HepG2 (cell line): ENCODE data around the gene USP32. TPM values are rescaled to one million over a fixed set of nuclear protein-coding genes. Genes with fewer than 3 reads are reported as not detected.

Experiments used
- ATAC-seq: fragments of 200-7000 bp; cut with Tn5 transposase; 3 replicates; pipeline ENCODE4 v1.9.1; 2020; ENCODE audit warnings: mild to moderate bottlenecking, moderate library complexity
- BruUV-seq: library from RNA; stranded (reverse); fragments of 400-500 nt; replicated peaks from 2 replicates; lab custom pipeline; 2021; lab: Mats Ljungman, UMichigan
- CTCF ChIA-PET: fragments of 300-600 bp; formaldehyde crosslinking; extraction: SDS; loops from one replicate; lab custom pipeline; 2021; ENCODE audit warnings: low total read pairs, inconsistent platforms, low intra/inter-chr PET ratio; lab: Yijun Ruan, JAX
- POLR2A ChIA-PET: fragments of 350-600 bp; sonication (Branson Sonifier 250); formaldehyde crosslinking; loops from one replicate; lab custom pipeline; 2020; ENCODE audit warnings: antibody characterized with exemption, inconsistent platforms; lab: Yijun Ruan, JAX
- DNase-seq: peaks from one replicate; pipeline ENCODE4 v3.0.0-alpha.2; 2015; ENCODE audit warnings: low spot score
- FAIRE-seq: peaks from 3 replicates; lab custom pipeline; 2011; peaks lifted over from hg19 to GRCh38; lab: Jason Lieb, UNC
- H2AFZ ChIP-seq: one replicate; pipeline ENCODE4 v1.6.1; 2011; ENCODE audit warnings: low read length, inconsistent platforms
- H3K27ac ChIP-seq: fragments of 300-600 bp; 3 replicates; pipeline ENCODE4 v1.8.0; 2011; ENCODE audit warnings: mixed run types, mild to moderate bottlenecking, mixed read lengths, low read length, inconsistent platforms; ENCODE audit not compliant: insufficient read depth; ENCODE audit errors: extremely low read length
- H3K27me3 ChIP-seq, 2 experiments: fragments of 200-600 bp in 1 of 2; 2 replicates in 1 of 2; 3 replicates in 1 of 2; pipeline versions ENCODE4 v1.6.0 to v1.8.0; 2011; ENCODE audit warnings: low read length in 2 of 2, mild to moderate bottlenecking in 2 of 2, moderate library complexity in 2 of 2, inconsistent platforms in 1 of 2; ENCODE audit not compliant: insufficient read depth in 2 of 2, control insufficient read depth in 1 of 2
- H3K36me3 ChIP-seq, 2 experiments: fragments of 200-600 bp in 1 of 2; replicated peaks in 1 of 2; 2 replicates in 1 of 2; 3 replicates in 1 of 2; pipeline versions ENCODE4 v1.5.1 to v1.8.0; 2011; ENCODE audit warnings: low read length in 2 of 2, inconsistent platforms in 1 of 2; ENCODE audit not compliant: insufficient read depth in 2 of 2, control insufficient read depth in 1 of 2
- H3K4me1 ChIP-seq: 2 replicates; pipeline ENCODE4 v1.5.1; 2012; ENCODE audit warnings: low read length, inconsistent platforms; ENCODE audit not compliant: insufficient read depth
- H3K4me2 ChIP-seq: 2 replicates; pipeline ENCODE4 v1.6.0; 2011; ENCODE audit warnings: low read depth, low read length, inconsistent platforms
- H3K4me3 ChIP-seq, 3 experiments: fragments of 200-600 bp in 1 of 3; sonication (generic), shearing (Covaris generic) in 1 of 3; replicated peaks in 1 of 3; 2 replicates each; pipeline ENCODE4 v1.5.1; 2011 to 2016; ENCODE audit warnings: low read length in 3 of 3, inconsistent platforms in 2 of 3, low read depth in 2 of 3, mild to moderate bottlenecking in 2 of 3, control low read depth in 1 of 3, mixed read lengths in 1 of 3; ENCODE audit not compliant: insufficient read depth in 1 of 3
- H3K79me2 ChIP-seq: one replicate; pipeline ENCODE4 v1.6.1; 2011; ENCODE audit warnings: low read length, inconsistent platforms; ENCODE audit not compliant: insufficient read depth
- H3K9ac ChIP-seq: 2 replicates; pipeline ENCODE4 v1.6.0; 2011; ENCODE audit warnings: mild to moderate bottlenecking, low read depth, low read length, inconsistent platforms; ENCODE audit not compliant: insufficient read depth
- H3K9me3 ChIP-seq: 2 replicates; pipeline ENCODE4 v1.5.1; 2012; ENCODE audit warnings: mild to moderate bottlenecking, low read length
- H4K20me1 ChIP-seq: 2 replicates; pipeline ENCODE4 v1.6.0; 2011; ENCODE audit warnings: inconsistent platforms, mild to moderate bottlenecking, low read length, moderate library complexity; ENCODE audit not compliant: insufficient read depth
- DNMT1 ChIP-seq: sonication (generic); formaldehyde crosslinking; IDR thresholded peaks from 2 replicates; pipeline ENCODE4 v1.5.1; 2020; ENCODE audit warnings: mild to moderate bottlenecking, missing genetic modification reagents
- THRA ChIP-seq: sonication (generic); formaldehyde crosslinking; IDR thresholded peaks from 2 replicates; pipeline ENCODE4 v1.4.0; 2020; ENCODE audit warnings: missing genetic modification reagents, borderline replicate concordance
- TOE1 ChIP-seq: sonication (generic); formaldehyde crosslinking; IDR thresholded peaks from 2 replicates; pipeline ENCODE4 v1.4.0; 2020; ENCODE audit warnings: mild to moderate bottlenecking, missing genetic modification reagents
- TRIM24 ChIP-seq: sonication (generic); formaldehyde crosslinking; IDR thresholded peaks from 2 replicates; pipeline ENCODE4 v1.8.0; 2022; ENCODE audit warnings: mild to moderate bottlenecking, missing genetic modification reagents
- ZNF512 ChIP-seq: sonication (generic); formaldehyde crosslinking; IDR thresholded peaks from 2 replicates; pipeline ENCODE4 v1.4.0; 2020; ENCODE audit warnings: mild to moderate bottlenecking, missing genetic modification reagents
- ZNF552 ChIP-seq: sonication (generic); formaldehyde crosslinking; IDR thresholded peaks from 2 replicates; pipeline ENCODE4 v1.9.0; 2022; ENCODE audit warnings: missing genetic modification reagents, mild to moderate bottlenecking, borderline replicate concordance
- ZSCAN12 ChIP-seq: sonication (generic); formaldehyde crosslinking; IDR thresholded peaks from 2 replicates; pipeline ENCODE4 v1.9.0; 2021; ENCODE audit warnings: mild to moderate bottlenecking, missing genetic modification reagents
- WGBS: methylation state at CpG from one replicate; pipeline ENCODE4 v1.1.6; 2017; ENCODE audit warnings: low lambda C conversion rate; 5-methylcytosine and 5-hydroxymethylcytosine counted together
- in situ Hi-C: cut with HindIII; loops from 2 replicates; pipeline ENCODE4 v1.10.0; 2017; ENCODE audit warnings: low pct_unique_long_range_greater_than_20kb; ENCODE audit not compliant: extremely low pct_ligation_motif_present
- intact Hi-C: fragments of 100-400 bp; cut with micrococcal nuclease; formaldehyde crosslinking; loops from one replicate; pipeline ENCODE4 v1.10.0; 2022; ENCODE audit not compliant: unreplicated experiment
- polyA plus RNA-seq, 8 experiments: library from polyadenylated mRNA; depleted of rRNA in 3 of 8; stranded (reverse) in 7 of 8; unstranded in 1 of 8; fragments of >200 nt; fragmentation: Illumina TruSeq in 4 of 8; extraction: Trizol in 4 of 8; gene quantifications; 2 replicates each; pipeline versions ENCODE4 v1.2.1 to v1.2.3, GENCODE V29; 2011 to 2016; ENCODE audit warnings: low read depth in 4 of 8, missing spikeins in 1 of 8, mixed read lengths in 1 of 8; ENCODE audit not compliant: insufficient read depth in 1 of 8
- total RNA-seq, 5 experiments: library from RNA; depleted of rRNA; stranded (reverse); fragments of >200 nt; fragmentation: Illumina TruSeq; extraction: Trizol; gene quantifications; 2 replicates each; pipeline ENCODE4 v1.2.3, GENCODE V29; 2016; ENCODE audit warnings: low read depth in 1 of 5

Gene USP32
- total and polyA plus RNA-seq, 2 of the 13 experiments (the other 11 are each of a cell fraction or from before 2014, with no cell fraction given), result 24.9 to 39.9 TPM

GRCh38 chr17:60300949-60301348, 91.0 kb downstream of the USP32 start (continued):
- TF ChIP-seq ZNF512, result no peak
- no peak for TF ChIP-seq ZSCAN12 (CRISPR knock-in tag)

GRCh38 chr17:60300011-60300410, 91.9 kb downstream of the USP32 start:
- Histone ChIP-seq H2AFZ (no peak overlapping the region), H3K9me3 (no peaks in the 10 kb centered on the region), H3K36me3 (peaks cover 2 to 5% of the 10 kb centered on the region in 2 experiments; a peak in 2 of 5 replicates), H3K4me1 (peaks cover 10% of the 10 kb centered on the region; the same call in 1 of the 2 replicates), H4K20me1 (no peaks in the 10 kb centered on the region), H3K9ac (no peak overlapping the region), H3K4me3 (no peak overlapping the region), H3K27me3 (no peaks in the 10 kb centered on the region), H3K4me2 (no peak overlapping the region), H3K27ac (no peak overlapping the region), H3K79me2 (peaks cover 9% of the 10 kb centered on the region)
- TF ChIP-seq DNMT1 (CRISPR knock-in tag) (no peak), TRIM24 (CRISPR knock-in tag) (no peak), THRA (CRISPR knock-in tag) (no peak), ZNF552 (CRISPR knock-in tag) (no peak), TOE1 (CRISPR knock-in tag) (no peak)
- 92% methylated on average over 2 of the region's 2 CpGs for WGBS
- ATAC-seq (no peak), DNase-seq (no peak), FAIRE-seq (no peak)
- no TSS peak for BruUV-seq
- ChIA-PET CTCF (no interaction called here), POLR2A (no interaction called here)
- intact Hi-C loops (no loop called here), in situ Hi-C loops (no loop called here)
